WTC11 (cell line): ENCODE measurements around the gene PAQR3.

ENCODE experiments used
- CREM ChIP-seq: sonication (generic); formaldehyde crosslinking; IDR thresholded peaks from 2 replicates; pipeline ENCODE4 v1.8.1; 2022; ENCODE audit warnings: mild to moderate bottlenecking, missing genetic modification reagents, moderate library complexity
- ELF4 ChIP-seq: sonication (generic); formaldehyde crosslinking; IDR thresholded peaks from 2 replicates; pipeline ENCODE4 v1.8.1; 2022; ENCODE audit warnings: low read depth, mild to moderate bottlenecking, moderate library complexity, missing genetic modification reagents
- HMGXB4 ChIP-seq: sonication (generic); formaldehyde crosslinking; IDR thresholded peaks from 2 replicates; pipeline ENCODE4 v1.8.1; 2023; ENCODE audit warnings: mild to moderate bottlenecking, moderate library complexity, missing genetic modification reagents
- RELA ChIP-seq: sonication (generic); formaldehyde crosslinking; IDR thresholded peaks from 2 replicates; pipeline ENCODE4 v1.8.1; 2022; ENCODE audit warnings: missing genetic modification reagents, mild to moderate bottlenecking, borderline replicate concordance
- SMAD4 ChIP-seq: sonication (generic); formaldehyde crosslinking; IDR thresholded peaks from 2 replicates; pipeline ENCODE4 v1.8.0; 2022; ENCODE audit warnings: mild to moderate bottlenecking, missing genetic modification reagents
- ZNF219 ChIP-seq: sonication (generic); formaldehyde crosslinking; IDR thresholded peaks from 2 replicates; pipeline ENCODE4 v1.8.0; 2023; ENCODE audit warnings: missing genetic modification reagents, mild to moderate bottlenecking, borderline replicate concordance
- TF ChIP-seq, protein P1 (sequence below): fragments of 200-600 bp; IDR thresholded peaks from 2 replicates; pipeline ENCODE4 v1.8.0; 2022; ENCODE audit warnings: antibody characterized with exemption

DNA sequence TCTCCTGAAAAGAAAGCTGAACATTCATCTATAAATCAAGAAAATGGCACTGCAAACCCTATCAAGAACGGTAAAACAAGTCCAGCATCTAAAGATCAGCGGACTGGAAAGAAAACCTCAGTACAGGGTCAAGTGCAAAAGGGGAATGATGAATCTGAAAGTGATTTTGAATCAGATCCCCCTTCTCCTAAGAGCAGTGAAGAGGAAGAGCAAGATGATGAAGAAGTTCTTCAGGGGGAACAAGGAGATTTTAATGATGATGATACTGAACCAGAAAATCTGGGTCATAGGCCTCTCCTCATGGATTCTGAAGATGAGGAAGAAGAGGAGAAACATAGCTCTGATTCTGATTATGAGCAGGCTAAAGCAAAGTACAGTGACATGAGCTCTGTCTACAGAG, 28.6 kb downstream of the PAQR3 start:
- TF ChIP-seq SMAD4 (CRISPR knock-in tag), result no peak
- TF ChIP-seq, protein P1, sequence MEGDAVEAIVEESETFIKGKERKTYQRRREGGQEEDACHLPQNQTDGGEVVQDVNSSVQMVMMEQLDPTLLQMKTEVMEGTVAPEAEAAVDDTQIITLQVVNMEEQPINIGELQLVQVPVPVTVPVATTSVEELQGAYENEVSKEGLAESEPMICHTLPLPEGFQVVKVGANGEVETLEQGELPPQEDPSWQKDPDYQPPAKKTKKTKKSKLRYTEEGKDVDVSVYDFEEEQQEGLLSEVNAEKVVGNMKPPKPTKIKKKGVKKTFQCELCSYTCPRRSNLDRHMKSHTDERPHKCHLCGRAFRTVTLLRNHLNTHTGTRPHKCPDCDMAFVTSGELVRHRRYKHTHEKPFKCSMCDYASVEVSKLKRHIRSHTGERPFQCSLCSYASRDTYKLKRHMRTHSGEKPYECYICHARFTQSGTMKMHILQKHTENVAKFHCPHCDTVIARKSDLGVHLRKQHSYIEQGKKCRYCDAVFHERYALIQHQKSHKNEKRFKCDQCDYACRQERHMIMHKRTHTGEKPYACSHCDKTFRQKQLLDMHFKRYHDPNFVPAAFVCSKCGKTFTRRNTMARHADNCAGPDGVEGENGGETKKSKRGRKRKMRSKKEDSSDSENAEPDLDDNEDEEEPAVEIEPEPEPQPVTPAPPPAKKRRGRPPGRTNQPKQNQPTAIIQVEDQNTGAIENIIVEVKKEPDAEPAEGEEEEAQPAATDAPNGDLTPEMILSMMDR, result no peak
- TF ChIP-seq RELA, result no peak
- TF ChIP-seq CREM (CRISPR knock-in tag), result no peak
- no peak for TF ChIP-seq ELF4 (CRISPR knock-in tag)
- TF ChIP-seq HMGXB4 (CRISPR knock-in tag), result no peak
- TF ChIP-seq ZNF219, result no peak
